HepG2 (cell line): ENCODE measurements around the gene EYA2. TPM values are rescaled to one million over a fixed set of nuclear protein-coding genes. Genes with fewer than 3 reads are reported as not detected.
A peak's percentile ranks its signal among the peaks of the same experiment; 100 is the strongest.

Experiments
- ATAC-seq: fragments of 200-7000 bp; cut with Tn5 transposase; 3 replicates; pipeline ENCODE4 v1.9.1; 2020; ENCODE audit warnings: mild to moderate bottlenecking, moderate library complexity
- BruUV-seq: library from RNA; stranded (reverse); fragments of 400-500 nt; replicated peaks from 2 replicates; lab custom pipeline; 2021; lab: Mats Ljungman, UMichigan
- CTCF ChIA-PET: fragments of 300-600 bp; formaldehyde crosslinking; extraction: SDS; loops from one replicate; lab custom pipeline; 2021; ENCODE audit warnings: low total read pairs, inconsistent platforms, low intra/inter-chr PET ratio; lab: Yijun Ruan, JAX
- POLR2A ChIA-PET: fragments of 350-600 bp; sonication (Branson Sonifier 250); formaldehyde crosslinking; loops from one replicate; lab custom pipeline; 2020; ENCODE audit warnings: antibody characterized with exemption, inconsistent platforms; lab: Yijun Ruan, JAX
- DNase-seq: peaks from one replicate; pipeline ENCODE4 v3.0.0-alpha.2; 2015; ENCODE audit warnings: low spot score
- FAIRE-seq: peaks from 3 replicates; lab custom pipeline; 2011; peaks lifted over from hg19 to GRCh38; lab: Jason Lieb, UNC
- H2AFZ ChIP-seq: one replicate; pipeline ENCODE4 v1.6.1; 2011; ENCODE audit warnings: low read length, inconsistent platforms
- H3K27ac ChIP-seq: fragments of 300-600 bp; 3 replicates; pipeline ENCODE4 v1.8.0; 2011; ENCODE audit warnings: mixed run types, mild to moderate bottlenecking, mixed read lengths, low read length, inconsistent platforms; ENCODE audit not compliant: insufficient read depth; ENCODE audit errors: extremely low read length
- H3K27me3 ChIP-seq, 2 experiments: fragments of 200-600 bp in 1 of 2; 2 replicates in 1 of 2; 3 replicates in 1 of 2; pipeline versions ENCODE4 v1.6.0 to v1.8.0; 2011; ENCODE audit warnings: low read length in 2 of 2, mild to moderate bottlenecking in 2 of 2, moderate library complexity in 2 of 2, inconsistent platforms in 1 of 2; ENCODE audit not compliant: insufficient read depth in 2 of 2, control insufficient read depth in 1 of 2
- H3K36me3 ChIP-seq, 2 experiments: fragments of 200-600 bp in 1 of 2; replicated peaks in 1 of 2; 2 replicates in 1 of 2; 3 replicates in 1 of 2; pipeline versions ENCODE4 v1.5.1 to v1.8.0; 2011; ENCODE audit warnings: low read length in 2 of 2, inconsistent platforms in 1 of 2; ENCODE audit not compliant: insufficient read depth in 2 of 2, control insufficient read depth in 1 of 2
- H3K4me1 ChIP-seq: 2 replicates; pipeline ENCODE4 v1.5.1; 2012; ENCODE audit warnings: low read length, inconsistent platforms; ENCODE audit not compliant: insufficient read depth
- H3K4me2 ChIP-seq: 2 replicates; pipeline ENCODE4 v1.6.0; 2011; ENCODE audit warnings: low read depth, low read length, inconsistent platforms
- H3K4me3 ChIP-seq, 3 experiments: fragments of 200-600 bp in 1 of 3; sonication (generic), shearing (Covaris generic) in 1 of 3; replicated peaks in 1 of 3; 2 replicates each; pipeline ENCODE4 v1.5.1; 2011 to 2016; ENCODE audit warnings: low read length in 3 of 3, inconsistent platforms in 2 of 3, low read depth in 2 of 3, mild to moderate bottlenecking in 2 of 3, control low read depth in 1 of 3, mixed read lengths in 1 of 3; ENCODE audit not compliant: insufficient read depth in 1 of 3
- H3K79me2 ChIP-seq: one replicate; pipeline ENCODE4 v1.6.1; 2011; ENCODE audit warnings: low read length, inconsistent platforms; ENCODE audit not compliant: insufficient read depth
- H3K9ac ChIP-seq: 2 replicates; pipeline ENCODE4 v1.6.0; 2011; ENCODE audit warnings: mild to moderate bottlenecking, low read depth, low read length, inconsistent platforms; ENCODE audit not compliant: insufficient read depth
- H3K9me3 ChIP-seq: 2 replicates; pipeline ENCODE4 v1.5.1; 2012; ENCODE audit warnings: mild to moderate bottlenecking, low read length
- H4K20me1 ChIP-seq: 2 replicates; pipeline ENCODE4 v1.6.0; 2011; ENCODE audit warnings: inconsistent platforms, mild to moderate bottlenecking, low read length, moderate library complexity; ENCODE audit not compliant: insufficient read depth
- DMTF1 ChIP-seq: sonication (generic); formaldehyde crosslinking; IDR thresholded peaks from 2 replicates; pipeline ENCODE4 v1.4.0; 2020; ENCODE audit warnings: mild to moderate bottlenecking, missing genetic modification reagents
- LCORL ChIP-seq, 2 experiments: fragments of 450-650 bp in 1 of 2; sonication (generic) in 1 of 2; formaldehyde crosslinking in 1 of 2; IDR thresholded peaks; 2 replicates each; pipeline versions ENCODE4 v1.5.0 to v1.6.1; 2017 to 2020; ENCODE audit warnings: antibody characterized with exemption in 1 of 2, missing genetic modification reagents in 1 of 2
- ZFP62 ChIP-seq: sonication (generic); formaldehyde crosslinking; IDR thresholded peaks from 2 replicates; pipeline ENCODE4 v1.4.0; 2020; ENCODE audit warnings: missing genetic modification reagents
- WGBS: methylation state at CpG from one replicate; pipeline ENCODE4 v1.1.6; 2017; ENCODE audit warnings: low lambda C conversion rate; 5-methylcytosine and 5-hydroxymethylcytosine counted together
- in situ Hi-C: cut with HindIII; loops from 2 replicates; pipeline ENCODE4 v1.10.0; 2017; ENCODE audit warnings: low pct_unique_long_range_greater_than_20kb; ENCODE audit not compliant: extremely low pct_ligation_motif_present
- intact Hi-C: fragments of 100-400 bp; cut with micrococcal nuclease; formaldehyde crosslinking; loops from one replicate; pipeline ENCODE4 v1.10.0; 2022; ENCODE audit not compliant: unreplicated experiment
- polyA plus RNA-seq, 8 experiments: library from polyadenylated mRNA; depleted of rRNA in 3 of 8; stranded (reverse) in 7 of 8; unstranded in 1 of 8; fragments of >200 nt; fragmentation: Illumina TruSeq in 4 of 8; extraction: Trizol in 4 of 8; gene quantifications; 2 replicates each; pipeline versions ENCODE4 v1.2.1 to v1.2.3, GENCODE V29; 2011 to 2016; ENCODE audit warnings: low read depth in 4 of 8, missing spikeins in 1 of 8, mixed read lengths in 1 of 8; ENCODE audit not compliant: insufficient read depth in 1 of 8
- total RNA-seq, 5 experiments: library from RNA; depleted of rRNA; stranded (reverse); fragments of >200 nt; fragmentation: Illumina TruSeq; extraction: Trizol; gene quantifications; 2 replicates each; pipeline ENCODE4 v1.2.3, GENCODE V29; 2016; ENCODE audit warnings: low read depth in 1 of 5
- TF ChIP-seq, protein P1 (sequence below): sonication (generic); formaldehyde crosslinking; IDR thresholded peaks from 2 replicates; pipeline ENCODE4 v1.8.1; 2023; ENCODE audit warnings: mild to moderate bottlenecking, missing genetic modification reagents

Gene EYA2
- total and polyA plus RNA-seq, 2 of the 13 experiments (the other 11 are each of a cell fraction or from before 2014, with no cell fraction given), result not detected

- in situ Hi-C loops, result no loop called here
Measured at GRCh38 chr20:47106786-47107185, 212.1 kb downstream of the EYA2 start.

DNA sequence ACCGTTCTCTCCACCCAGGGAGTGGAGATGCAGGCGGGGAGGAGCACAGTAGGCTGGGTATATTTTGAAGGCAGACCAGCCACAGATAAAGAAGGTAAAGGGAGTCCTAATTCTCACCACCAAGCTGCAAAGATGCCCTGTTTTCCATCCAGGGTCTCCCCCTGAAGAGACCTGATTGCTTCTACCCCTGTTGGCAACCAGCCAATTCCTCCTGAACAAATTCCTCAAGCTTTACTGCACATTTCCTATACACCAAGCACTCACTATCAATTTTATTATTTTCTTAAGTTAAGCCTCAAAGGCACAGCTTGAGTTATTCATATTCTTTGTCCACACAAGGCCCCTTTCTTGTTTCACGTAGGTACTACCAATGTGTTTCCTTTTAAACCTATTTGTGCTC lies 214.4 kb downstream of the EYA2 start:
- WGBS, result 8% methylated on average over 3 of the region's 3 CpGs
- no peak for FAIRE-seq

More at GRCh38 chr20:47106786-47107185, 212.1 kb downstream of the EYA2 start:
- CTCF ChIA-PET, result no interaction called here
- Histone ChIP-seq H4K20me1 (no peaks in the 10 kb centered on the region), H3K36me3 (no peaks in the 10 kb centered on the region), H3K4me2 (no peak overlapping the region), H3K27me3 (no peaks in the 10 kb centered on the region; a peak in 1 of 5 replicates), H3K27ac (no peak overlapping the region), H2AFZ (no peak overlapping the region), H3K4me1 (no peaks in the 10 kb centered on the region), H3K79me2 (no peaks in the 10 kb centered on the region), H3K4me3 (no peak overlapping the region), H3K9me3 (peaks cover 15% of the 10 kb centered on the region), H3K9ac (no peak overlapping the region)
- TF ChIP-seq DMTF1, result no peak
- no peak for FAIRE-seq
- BruUV-seq, result no TSS peak
- ATAC-seq, result no peak
- intact Hi-C loops, result no loop called here
- WGBS, result 32% methylated on average over 7 of the region's 7 CpGs
- no peak for DNase-seq
- POLR2A ChIA-PET, result no interaction called here

More for the DNA sequence above, 214.4 kb downstream of the EYA2 start:
- H3K79me2 ChIP-seq, result no peaks in the 10 kb centered on the region
- BruUV-seq, result no TSS peak
- H3K27ac ChIP-seq, result no peak overlapping the region
- POLR2A ChIA-PET, result no interaction called here
- H3K4me2 ChIP-seq, result no peak overlapping the region
- peaks cover 15% of the 10 kb centered on the region for H3K9me3 ChIP-seq
- peaks cover 1 to 6% of the 10 kb centered on the region in 2 experiments; a peak in 2 of 5 replicates for H3K27me3 ChIP-seq
- H4K20me1 ChIP-seq, result no peaks in the 10 kb centered on the region
- no peak for DNase-seq
- H2AFZ ChIP-seq, result no peak overlapping the region
- no peak overlapping the region for H3K9ac ChIP-seq
- TF ChIP-seq ZFP62 (no peak), LCORL (IDR thresholded peaks at IDR 0.05) (peak; percentile 88), LCORL (CRISPR knock-in tag; IDR thresholded peaks at IDR 0.05) (no peak)
- TF ChIP-seq, protein P1, sequence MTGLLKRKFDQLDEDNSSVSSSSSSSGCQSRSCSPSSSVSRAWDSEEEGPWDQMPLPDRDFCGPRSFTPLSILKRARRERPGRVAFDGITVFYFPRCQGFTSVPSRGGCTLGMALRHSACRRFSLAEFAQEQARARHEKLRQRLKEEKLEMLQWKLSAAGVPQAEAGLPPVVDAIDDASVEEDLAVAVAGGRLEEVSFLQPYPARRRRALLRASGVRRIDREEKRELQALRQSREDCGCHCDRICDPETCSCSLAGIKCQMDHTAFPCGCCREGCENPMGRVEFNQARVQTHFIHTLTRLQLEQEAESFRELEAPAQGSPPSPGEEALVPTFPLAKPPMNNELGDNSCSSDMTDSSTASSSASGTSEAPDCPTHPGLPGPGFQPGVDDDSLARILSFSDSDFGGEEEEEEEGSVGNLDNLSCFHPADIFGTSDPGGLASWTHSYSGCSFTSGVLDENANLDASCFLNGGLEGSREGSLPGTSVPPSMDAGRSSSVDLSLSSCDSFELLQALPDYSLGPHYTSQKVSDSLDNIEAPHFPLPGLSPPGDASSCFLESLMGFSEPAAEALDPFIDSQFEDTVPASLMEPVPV, result no peak
- TF ChIP-seq, all 625 proteins: peak for 1
- no peak overlapping the region for H3K4me3 ChIP-seq
- in situ Hi-C loops, result no loop called here
- CTCF ChIA-PET, result no interaction called here
- intact Hi-C loops, result no loop called here
- no peak for ATAC-seq
- no peaks in the 10 kb centered on the region for H3K36me3 ChIP-seq
- no peaks in the 10 kb centered on the region for H3K4me1 ChIP-seq
